Ectodermal cell (in vitro differentiated cells): ENCODE results near the gene RBM43.
"Not testable (repeated sequence)": the region's sequence is repeated elsewhere in the genome, so short reads cannot be mapped to it uniquely, and the experiment has no call there.

ENCODE experiments used
- H3K27ac ChIP-seq: 2 replicates; pipeline ENCODE4 v1.7.0; 2013; ENCODE audit warnings: mild to moderate bottlenecking, low read depth, low read length; ENCODE audit not compliant: insufficient read depth, poor library complexity, severe bottlenecking
- H3K27me3 ChIP-seq: 2 replicates; pipeline ENCODE4 v1.7.0; 2013; ENCODE audit warnings: mild to moderate bottlenecking, low read length; ENCODE audit not compliant: insufficient read depth, control insufficient read depth, poor library complexity, severe bottlenecking
- H3K36me3 ChIP-seq: one replicate; pipeline ENCODE4 v1.7.0; 2013; ENCODE audit warnings: low read length; ENCODE audit not compliant: control insufficient read depth, insufficient read depth
- H3K4me1 ChIP-seq: one replicate; pipeline ENCODE4 v1.7.0; 2013; ENCODE audit warnings: low read length; ENCODE audit not compliant: control insufficient read depth, insufficient read depth
- H3K4me3 ChIP-seq: 2 replicates; pipeline ENCODE4 v1.7.0; 2013; ENCODE audit warnings: low read depth, low read length, control low read depth; ENCODE audit not compliant: insufficient read depth
- H3K9me3 ChIP-seq: 2 replicates; pipeline ENCODE4 v1.7.0; 2013; ENCODE audit warnings: mild to moderate bottlenecking, low read length, moderate library complexity; ENCODE audit not compliant: control insufficient read depth
- WGBS, 2 experiments: methylation state at CpG; one replicate each; pipeline ENCODE4 v1.1.7; 2013; ENCODE audit warnings: missing lambda C conversion rate in 2 of 2; 5-methylcytosine and 5-hydroxymethylcytosine counted together

Gene RBM43

DNA sequence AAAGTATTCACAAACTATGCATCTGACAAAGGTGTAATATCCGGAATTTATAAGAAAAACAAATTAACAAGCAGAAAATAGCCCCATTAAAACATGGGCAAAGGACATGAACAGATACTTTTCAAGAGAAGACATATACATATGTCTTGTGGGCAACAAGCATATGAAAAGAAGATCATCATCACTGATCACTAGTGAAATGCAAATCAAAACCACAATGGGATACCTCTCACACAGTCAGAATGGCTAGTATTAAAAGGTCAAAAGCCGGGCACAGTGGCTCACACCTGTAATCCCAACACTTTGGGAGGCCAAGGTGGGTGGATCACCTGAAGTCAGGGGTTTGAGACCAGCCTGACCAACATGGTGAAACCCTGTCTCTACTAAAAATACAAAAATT lies 28.4 kb downstream of the RBM43 start:
- not testable (repeated sequence) for H3K27me3 ChIP-seq, H3K4me1 ChIP-seq, H3K36me3 ChIP-seq, H3K27ac ChIP-seq, H3K4me3 ChIP-seq, H3K9me3 ChIP-seq
- WGBS, 2 experiments: 56 to 100% methylated on average over 1 to 2 of the region's 2 CpGs

- Histone ChIP-seq H3K4me3 (no peak overlapping the region), H3K27ac (no peak overlapping the region), H3K27me3 (no peaks in the 10 kb centered on the region), H3K9me3 (no peaks in the 10 kb centered on the region), H3K4me1 (no peaks in the 10 kb centered on the region), H3K36me3 (no peaks in the 10 kb centered on the region)
- 80 to 95% methylated on average over 2 of the region's 2 CpGs for WGBS, 2 experiments
These were observed 31.0 kb downstream of the RBM43 start for GRCh38 chr2:151230627-151231140.

DNA sequence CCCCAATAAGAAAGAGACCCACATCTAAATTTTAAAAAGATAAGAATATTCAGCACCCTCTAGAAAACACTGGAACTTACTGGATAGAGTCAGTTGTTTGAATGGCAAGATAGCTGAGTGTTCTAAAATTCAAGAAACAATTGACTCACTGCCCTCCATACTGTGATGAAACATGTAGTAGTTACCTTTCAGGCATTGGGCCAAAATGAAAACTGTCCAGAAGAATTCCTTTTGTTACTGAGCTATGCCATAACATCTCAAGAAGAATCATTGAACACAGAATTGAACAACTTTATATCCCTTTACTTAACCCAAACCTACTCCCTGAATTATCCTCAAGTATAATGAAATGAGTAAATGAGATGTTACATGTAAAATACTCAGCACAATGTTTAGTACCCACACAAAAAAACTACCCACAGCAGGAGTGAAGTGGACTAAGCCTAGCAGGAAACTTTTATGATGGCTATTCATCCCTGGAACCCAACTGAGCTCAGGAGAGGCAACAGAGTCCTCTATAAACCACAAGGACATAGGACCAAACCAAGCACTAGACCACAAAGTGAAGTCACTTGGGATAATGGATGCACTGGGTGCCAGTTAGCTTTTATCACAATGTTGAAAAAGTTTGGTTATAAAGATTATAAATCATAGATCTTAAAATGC lies 32.7 kb downstream of the RBM43 start:
- Histone ChIP-seq H3K4me3 (no peak overlapping the region), H3K9me3 (no peaks in the 10 kb centered on the region), H3K27me3 (no peaks in the 10 kb centered on the region), H3K36me3 (no peaks in the 10 kb centered on the region), H3K27ac (no peak overlapping the region), H3K4me1 (no peaks in the 10 kb centered on the region)

GRCh38 chr2:151217343-151217742 lies 44.3 kb downstream of the RBM43 start:
- Histone ChIP-seq H3K36me3 (no peaks in the 10 kb centered on the region), H3K27ac (no peak overlapping the region), H3K4me3 (no peak overlapping the region), H3K27me3 (no peaks in the 10 kb centered on the region), H3K4me1 (no peaks in the 10 kb centered on the region), H3K9me3 (no peaks in the 10 kb centered on the region)
- WGBS, 2 experiments: 77 to 98% methylated on average over 3 of the region's 3 CpGs

- Histone ChIP-seq H3K36me3 (no peaks in the 10 kb centered on the region), H3K4me3 (no peak overlapping the region), H3K9me3 (no peaks in the 10 kb centered on the region), H3K27me3 (no peaks in the 10 kb centered on the region), H3K4me1 (peaks cover 5% of the 10 kb centered on the region), H3K27ac (no peak overlapping the region)
- WGBS, 2 experiments: 94 to 100% methylated on average over 2 to 3 of the region's 3 CpGs
These were observed 54.6 kb downstream of the RBM43 start for GRCh38 chr2:151207100-151207499.

DNA sequence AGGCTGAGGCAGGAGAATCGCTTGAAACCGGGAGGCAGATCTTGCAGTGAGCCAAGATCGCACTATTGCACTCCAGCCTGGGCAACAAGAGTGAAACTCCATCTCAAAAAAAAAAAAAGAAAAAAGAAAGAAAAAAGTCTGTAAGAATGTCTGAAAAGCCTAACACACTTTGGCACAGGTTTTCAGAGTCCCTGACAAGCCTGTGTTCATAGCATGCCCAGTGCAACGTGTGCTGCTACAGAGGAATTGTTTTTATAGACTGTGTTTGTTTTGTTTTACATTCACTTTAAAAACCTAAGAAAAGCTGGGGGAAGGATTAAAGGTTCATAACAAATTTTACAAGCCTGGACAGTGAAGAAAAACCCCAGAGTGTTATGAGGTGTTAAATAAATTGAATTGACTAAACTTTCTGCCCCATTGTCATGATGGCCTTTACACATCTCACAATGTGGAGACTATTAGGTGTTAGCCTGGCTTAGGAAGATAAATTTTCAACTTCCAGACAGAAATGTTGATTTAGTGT lies 55.2 kb downstream of the RBM43 start:
- H3K9me3 ChIP-seq: no peaks in the 10 kb centered on the region
- WGBS, 2 experiments: 83 to 90% methylated on average over 4 of the region's 4 CpGs
- no peaks in the 10 kb centered on the region for H3K36me3 ChIP-seq
- H3K4me1 ChIP-seq: peaks cover 5% of the 10 kb centered on the region
- H3K4me3 ChIP-seq: no peak overlapping the region
- H3K27me3 ChIP-seq: no peaks in the 10 kb centered on the region
- no peak overlapping the region for H3K27ac ChIP-seq

- Histone ChIP-seq H3K9me3 (no peaks in the 10 kb centered on the region), H3K4me3 (no peak overlapping the region), H3K27ac (no peak overlapping the region), H3K27me3 (no peaks in the 10 kb centered on the region), H3K36me3 (no peaks in the 10 kb centered on the region), H3K4me1 (peaks cover 5% of the 10 kb centered on the region)
- 86 to 93% methylated on average over 2 of the region's 3 CpGs for WGBS, 2 experiments
These were observed 56.1 kb downstream of the RBM43 start for GRCh38 chr2:151205571-151205970.

- Histone ChIP-seq H3K27me3 (no peaks in the 10 kb centered on the region), H3K4me3 (no peak overlapping the region), H3K9me3 (no peaks in the 10 kb centered on the region), H3K27ac (no peak overlapping the region), H3K4me1 (peaks cover 5% of the 10 kb centered on the region), H3K36me3 (no peaks in the 10 kb centered on the region)
- WGBS, 2 experiments: 82 to 92% methylated on average over 2 of the region's 3 CpGs
These were observed 56.9 kb downstream of the RBM43 start for GRCh38 chr2:151204756-151205155.

DNA sequence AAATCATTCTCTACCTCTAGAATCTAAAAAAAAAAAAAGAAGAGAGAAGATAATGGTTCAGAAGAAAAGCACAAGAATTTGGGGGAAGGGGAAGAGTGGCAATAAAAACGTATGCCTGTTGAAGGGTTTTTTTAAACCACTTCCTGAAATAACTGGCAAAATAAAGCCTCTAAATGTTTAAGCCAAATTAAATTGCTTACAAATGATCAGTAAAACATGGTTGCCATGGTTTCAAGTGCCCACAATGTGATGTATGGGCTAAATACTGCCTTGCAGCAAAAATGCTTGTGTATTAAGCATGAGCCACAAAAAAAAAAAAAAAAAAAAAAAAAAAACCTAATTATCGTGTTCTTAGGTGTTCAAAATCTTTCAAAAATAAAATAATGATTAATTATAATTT lies 60.8 kb downstream of the RBM43 start:
- Histone ChIP-seq H3K27me3 (no peaks in the 10 kb centered on the region), H3K4me3 (no peak overlapping the region), H3K9me3 (no peaks in the 10 kb centered on the region), H3K27ac (no peak overlapping the region), H3K36me3 (no peaks in the 10 kb centered on the region), H3K4me1 (peaks cover 5% of the 10 kb centered on the region)
- 38 to 71% methylated on average over 1 to 2 of the region's 2 CpGs for WGBS, 2 experiments

DNA sequence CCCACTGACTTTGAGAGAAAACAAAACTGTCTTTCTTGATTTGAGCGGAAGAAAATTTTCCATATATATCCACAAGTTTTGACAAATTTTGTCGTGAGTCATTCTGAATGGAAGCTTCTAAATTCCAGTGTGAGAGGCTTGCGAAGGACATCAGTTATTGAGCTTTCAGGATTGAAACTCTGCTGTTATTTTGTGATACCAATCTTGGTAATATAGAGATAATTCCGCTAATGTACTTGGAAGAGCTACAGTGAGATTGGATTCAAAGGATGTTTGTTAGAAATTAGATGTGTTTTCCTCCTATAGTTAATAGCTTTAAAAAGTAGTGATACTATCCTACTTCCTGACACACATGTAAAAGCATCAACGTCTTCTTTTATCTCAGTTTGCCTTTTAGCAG lies 61.4 kb downstream of the RBM43 start:
- Histone ChIP-seq H3K27me3 (no peaks in the 10 kb centered on the region), H3K36me3 (no peaks in the 10 kb centered on the region), H3K27ac (no peak overlapping the region), H3K9me3 (no peaks in the 10 kb centered on the region), H3K4me3 (no peak overlapping the region), H3K4me1 (peaks cover 5% of the 10 kb centered on the region)
- WGBS, 2 experiments: 91% methylated on average over 5 of the region's 5 CpGs
